ACC112 (cell line): ENCODE results near the gene HOXD1.

Experiments
- H2AFZ ChIP-seq: fragments of 200-600 bp; sonication (generic); one replicate; pipeline ENCODE4 v1.6.0; 2017; ENCODE audit warnings: antibody characterized with exemption, low read length; ENCODE audit not compliant: unreplicated experiment
- H3K27ac ChIP-seq: fragments of 200-600 bp; sonication (generic); 2 replicates; pipeline ENCODE4 v1.5.1; 2014; ENCODE audit warnings: low read depth, mild to moderate bottlenecking, antibody characterized with exemption, low read length, moderate library complexity
- H3K27me3 ChIP-seq: fragments of 200-600 bp; sonication (generic); 2 replicates; pipeline ENCODE4 v1.6.1; 2014; ENCODE audit warnings: mild to moderate bottlenecking, antibody characterized with exemption, low read length, moderate library complexity, mixed read lengths; ENCODE audit not compliant: insufficient read depth
- H3K36me3 ChIP-seq: fragments of 200-600 bp; sonication (generic); 2 replicates; pipeline ENCODE4 v1.6.1; 2016; ENCODE audit warnings: mild to moderate bottlenecking, antibody characterized with exemption, low read length, moderate library complexity, mixed read lengths; ENCODE audit not compliant: insufficient read depth
- H3K4me1 ChIP-seq: fragments of 200-600 bp; sonication (generic); one replicate; pipeline ENCODE4 v1.6.1; 2016; ENCODE audit warnings: low read length, mixed read lengths; ENCODE audit not compliant: insufficient read depth, unreplicated experiment, control insufficient read depth
- H3K4me3 ChIP-seq: fragments of 200-600 bp; sonication (generic); 2 replicates; pipeline ENCODE4 v1.5.1; 2014; ENCODE audit warnings: mild to moderate bottlenecking, low read depth, low read length
- H3K79me2 ChIP-seq: fragments of 200-600 bp; sonication (generic); one replicate; pipeline ENCODE4 v1.6.0; 2016; ENCODE audit warnings: low read length; ENCODE audit not compliant: control insufficient read depth, unreplicated experiment, insufficient read depth

The HOXD1 gene

DNA sequence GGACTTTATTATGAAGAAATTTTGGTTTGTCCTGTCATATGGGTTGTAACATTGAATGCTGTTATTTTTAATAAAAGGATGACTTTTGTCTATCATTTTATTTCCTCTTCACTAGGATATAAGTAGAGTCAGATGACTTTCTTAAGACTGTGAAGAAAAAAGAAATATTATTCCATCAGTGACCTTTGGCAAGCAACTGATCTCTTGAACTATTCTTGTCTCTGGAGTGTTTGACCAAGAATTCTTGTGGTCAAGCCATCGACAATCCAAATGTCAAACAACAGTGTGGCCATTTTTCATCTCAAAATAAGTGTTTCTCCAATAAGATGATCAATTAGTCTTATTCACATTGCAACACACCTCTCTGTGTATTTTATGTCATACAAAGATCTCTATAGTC, 24.9 kb downstream of the HOXD1 start:
- no peak overlapping the region for H3K4me3 ChIP-seq
- H2AFZ ChIP-seq, result no peak overlapping the region
- H3K36me3 ChIP-seq, result no peaks in the 10 kb centered on the region
- H3K27me3 ChIP-seq, result peaks cover 10% of the 10 kb centered on the region
- H3K79me2 ChIP-seq, result no peaks in the 10 kb centered on the region
- no peak overlapping the region for H3K27ac ChIP-seq
- H3K4me1 ChIP-seq, result no peaks in the 10 kb centered on the region

DNA sequence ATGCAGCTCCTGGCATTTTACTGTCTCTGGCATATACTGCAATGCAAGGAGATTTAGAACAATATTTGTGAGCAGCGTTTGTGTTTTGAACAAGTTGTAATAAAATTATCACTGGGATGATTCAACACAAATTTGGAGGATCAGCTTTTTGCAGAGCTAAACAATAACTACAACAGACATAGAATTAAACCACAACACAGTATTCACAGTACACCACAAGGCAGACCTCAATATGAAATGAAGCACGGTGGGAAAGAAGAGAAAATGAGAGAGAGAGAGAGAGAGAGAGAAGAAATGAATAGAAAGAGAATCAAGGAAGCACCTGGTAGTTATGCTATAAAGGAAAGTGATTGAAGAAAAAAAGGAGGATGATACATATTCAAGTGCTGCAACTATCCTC, 39.4 kb downstream of the HOXD1 start:
- Histone ChIP-seq H3K27ac (no peak overlapping the region), H3K27me3 (peaks cover 57% of the 10 kb centered on the region), H3K36me3 (no peaks in the 10 kb centered on the region), H3K79me2 (no peaks in the 10 kb centered on the region), H3K4me1 (no peaks in the 10 kb centered on the region), H2AFZ (no peak overlapping the region), H3K4me3 (no peak overlapping the region)

DNA sequence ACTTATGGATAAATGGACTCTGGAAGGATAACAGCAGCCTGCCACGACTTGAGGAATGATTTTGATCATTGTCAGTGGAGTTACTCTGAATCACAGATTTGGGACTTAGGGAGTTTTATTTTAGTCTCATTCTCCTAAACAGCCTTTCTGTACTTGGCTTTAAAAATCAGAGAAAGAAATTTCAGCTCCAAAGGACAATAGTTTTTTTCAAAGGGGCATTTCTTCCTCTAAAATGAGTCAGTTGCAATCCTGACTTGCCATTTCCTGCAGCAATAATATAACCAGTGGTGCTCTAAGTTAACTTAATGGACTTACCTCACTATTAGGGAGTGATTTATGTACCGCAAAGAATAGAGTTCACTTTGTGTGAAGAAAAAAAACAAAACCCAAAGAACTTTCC, 45.7 kb downstream of the HOXD1 start:
- H3K4me1 ChIP-seq, result no peaks in the 10 kb centered on the region
- peaks cover 16% of the 10 kb centered on the region for H3K27me3 ChIP-seq
- H2AFZ ChIP-seq, result no peak overlapping the region

DNA sequence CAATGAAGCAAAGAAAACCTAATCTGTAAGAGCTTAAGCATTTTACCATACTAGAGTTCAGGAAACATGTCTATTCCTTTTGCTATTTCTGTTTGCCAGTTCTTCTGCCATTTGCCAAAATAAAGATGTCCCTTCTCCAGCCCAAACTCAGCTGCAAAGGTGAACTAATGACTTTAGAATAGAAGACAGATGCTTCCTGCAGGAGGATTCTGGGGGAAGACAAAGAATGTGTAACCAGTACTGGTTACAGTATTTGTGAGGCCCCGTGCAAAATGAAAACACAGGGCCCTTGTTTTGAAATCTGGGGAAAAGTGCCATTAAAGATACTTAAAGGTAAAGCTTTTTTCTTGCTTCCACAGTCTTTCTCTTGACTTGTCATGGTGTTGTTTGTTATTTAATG, 46.5 kb downstream of the HOXD1 start:
- peaks cover 9% of the 10 kb centered on the region; the same call in 1 of the 2 replicates for H3K27me3 ChIP-seq
- no peaks in the 10 kb centered on the region for H3K36me3 ChIP-seq
- H3K79me2 ChIP-seq, result no peaks in the 10 kb centered on the region
- no peak overlapping the region for H3K27ac ChIP-seq
- H3K4me3 ChIP-seq, result no peak overlapping the region
- H3K4me1 ChIP-seq, result no peaks in the 10 kb centered on the region
- H2AFZ ChIP-seq, result no peak overlapping the region

More for the DNA sequence above, 45.7 kb downstream of the HOXD1 start:
- Histone ChIP-seq H3K4me3 (no peak overlapping the region), H3K79me2 (no peaks in the 10 kb centered on the region), H3K27ac (no peak overlapping the region), H3K36me3 (no peaks in the 10 kb centered on the region)

DNA sequence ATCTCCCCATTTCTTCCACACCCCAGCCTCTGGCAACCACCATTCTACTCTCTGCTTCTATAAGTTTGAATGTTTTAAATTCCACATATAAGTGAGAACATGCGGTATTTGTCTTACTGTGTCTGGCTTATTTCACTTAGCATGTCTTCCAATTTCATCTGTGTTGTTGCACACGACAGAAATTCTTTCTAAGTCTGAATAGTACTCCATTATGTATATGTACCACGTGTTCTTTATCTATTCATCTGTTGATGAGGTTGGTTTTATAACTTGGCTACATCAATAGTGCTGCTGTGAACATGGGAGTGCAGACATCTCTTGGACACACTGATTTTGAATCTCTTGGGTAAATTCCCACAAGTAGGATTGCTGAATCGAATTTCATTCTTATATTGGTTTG, 49.0 kb downstream of the HOXD1 start:
- no peak overlapping the region for H2AFZ ChIP-seq
- no peaks in the 10 kb centered on the region for H3K4me1 ChIP-seq
- no peaks in the 10 kb centered on the region for H3K79me2 ChIP-seq
- H3K36me3 ChIP-seq, result no peaks in the 10 kb centered on the region
- no peak overlapping the region for H3K27ac ChIP-seq
- no peak overlapping the region for H3K4me3 ChIP-seq
- H3K27me3 ChIP-seq, result peaks cover 5% of the 10 kb centered on the region; the same call in 1 of the 2 replicates

DNA sequence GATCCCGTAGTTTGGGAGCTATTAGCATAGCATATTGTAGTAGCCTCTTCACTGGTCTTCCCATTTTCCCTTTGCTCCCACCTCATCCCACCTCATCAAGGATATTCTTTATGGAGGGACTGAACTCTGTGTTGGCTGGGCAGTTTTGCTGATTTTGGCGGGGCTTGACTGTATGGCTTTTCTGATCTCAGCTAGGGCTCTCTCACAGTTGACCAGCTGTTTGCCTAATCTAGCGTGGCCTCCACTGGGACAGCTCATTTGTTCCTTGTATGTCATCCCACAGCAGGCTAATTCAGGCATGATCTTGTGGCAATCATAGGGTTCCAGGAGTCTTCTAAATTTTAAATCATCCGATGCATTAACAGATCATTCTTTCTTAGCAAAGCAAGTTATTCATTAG, 50.6 kb downstream of the HOXD1 start:
- peaks cover 5% of the 10 kb centered on the region; the same call in 1 of the 2 replicates for H3K27me3 ChIP-seq
- no peaks in the 10 kb centered on the region for H3K79me2 ChIP-seq
- no peaks in the 10 kb centered on the region for H3K4me1 ChIP-seq
- H3K36me3 ChIP-seq, result no peaks in the 10 kb centered on the region
- H3K27ac ChIP-seq, result no peak overlapping the region
- H2AFZ ChIP-seq, result no peak overlapping the region
- H3K4me3 ChIP-seq, result no peak overlapping the region

DNA sequence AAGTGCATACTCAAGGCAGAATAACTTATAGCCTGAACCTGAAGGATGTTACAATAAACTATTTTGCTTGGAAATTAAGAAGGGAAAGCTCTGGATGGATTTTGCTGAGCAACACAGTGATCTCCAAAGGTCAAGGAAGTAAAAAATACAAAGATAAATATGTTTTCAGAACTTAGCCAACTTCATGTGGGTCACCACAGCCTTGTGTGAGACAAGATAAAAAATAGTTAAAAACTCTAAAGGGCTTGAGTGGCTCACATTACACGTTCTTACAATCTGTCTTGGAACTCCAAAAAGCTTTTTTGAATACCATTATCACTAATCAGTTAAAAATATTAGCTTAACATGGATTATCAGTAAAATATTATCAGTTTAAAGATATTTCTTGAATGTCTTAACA, 51.8 kb downstream of the HOXD1 start:
- H3K27me3 ChIP-seq, result peaks cover 10% of the 10 kb centered on the region; the same call in 1 of the 2 replicates
- H3K36me3 ChIP-seq, result no peaks in the 10 kb centered on the region
- H3K4me3 ChIP-seq, result no peak overlapping the region
- H3K27ac ChIP-seq, result no peak overlapping the region
- no peaks in the 10 kb centered on the region for H3K79me2 ChIP-seq
- H2AFZ ChIP-seq, result no peak overlapping the region
- H3K4me1 ChIP-seq, result no peaks in the 10 kb centered on the region
